Measurements from ENCODE around the gene INTS7.
"Not testable (repeated sequence)": the region's sequence is repeated elsewhere in the genome, so short reads cannot be mapped to it uniquely, and the experiment has no call there.

INTS7 gene

DNA sequence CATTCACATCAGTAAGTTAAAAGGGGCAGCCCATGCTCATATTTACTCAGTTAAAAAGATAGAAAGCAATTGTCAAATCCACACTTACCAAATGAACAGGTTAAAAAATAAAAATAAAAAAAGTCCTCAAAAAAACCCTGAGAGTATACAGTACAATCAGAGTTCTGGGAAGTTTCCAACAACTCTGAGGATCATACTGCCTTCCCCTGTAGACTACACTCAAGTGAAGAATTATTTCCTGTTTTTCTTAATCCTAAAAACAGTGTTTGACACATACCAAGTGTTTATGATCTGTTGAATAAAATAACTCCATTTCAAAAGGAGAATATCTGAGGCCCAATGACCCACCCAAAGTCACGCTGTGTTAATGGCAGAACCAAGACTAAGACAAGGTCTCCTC, 61.8 kb downstream of the INTS7 start:
- DNase-seq, result no peak

DNA sequence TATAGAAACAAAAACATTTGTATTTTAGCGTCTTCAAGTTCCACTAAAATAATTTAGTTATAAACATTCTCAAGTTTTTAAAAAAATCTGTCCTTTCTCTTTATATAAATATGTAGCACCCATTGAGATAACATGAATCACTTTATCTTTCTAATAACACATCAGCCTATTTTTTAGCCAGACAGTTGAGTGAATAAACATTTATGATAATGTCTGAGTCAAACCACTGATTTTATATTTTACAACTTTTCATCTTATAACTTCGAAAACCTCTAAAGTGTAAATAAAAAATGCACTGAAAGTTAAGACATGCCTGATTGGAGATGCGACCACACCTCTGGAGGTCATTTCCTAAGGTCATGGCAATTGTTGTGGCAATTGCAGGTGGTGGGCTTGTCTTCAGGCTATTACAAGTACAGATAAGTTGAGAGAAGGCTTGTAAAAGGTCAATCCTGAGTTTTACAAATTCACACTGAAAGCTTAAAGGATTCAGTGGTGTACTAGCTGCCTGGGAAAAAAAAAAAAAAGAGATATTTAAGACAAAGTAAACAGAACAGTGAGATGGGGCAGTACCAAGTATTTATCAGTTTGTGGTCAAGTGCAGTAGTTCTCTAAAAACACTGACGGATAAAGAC, 67.0 kb downstream of the INTS7 start:
- no peak for DNase-seq

DNA sequence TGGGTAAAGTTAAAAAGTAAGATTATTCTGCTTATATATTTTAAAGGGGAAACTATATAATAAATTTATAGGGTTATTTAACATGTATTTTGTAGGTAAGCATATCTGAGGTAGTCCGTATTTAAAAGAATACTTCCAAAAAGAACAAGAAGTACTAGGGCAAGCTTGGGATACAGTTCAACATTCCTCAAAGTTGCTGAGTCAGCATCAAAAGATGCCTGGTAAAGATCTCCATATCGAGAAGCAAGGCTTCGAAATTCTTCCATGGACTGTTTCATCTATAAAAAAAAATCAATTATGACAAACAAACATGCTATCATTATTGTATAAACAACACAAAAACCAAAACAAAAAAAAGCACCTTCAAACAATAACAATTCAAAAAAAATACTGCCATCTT, 67.7 kb downstream of the INTS7 start:
- DNase-seq, result no peak

DNA sequence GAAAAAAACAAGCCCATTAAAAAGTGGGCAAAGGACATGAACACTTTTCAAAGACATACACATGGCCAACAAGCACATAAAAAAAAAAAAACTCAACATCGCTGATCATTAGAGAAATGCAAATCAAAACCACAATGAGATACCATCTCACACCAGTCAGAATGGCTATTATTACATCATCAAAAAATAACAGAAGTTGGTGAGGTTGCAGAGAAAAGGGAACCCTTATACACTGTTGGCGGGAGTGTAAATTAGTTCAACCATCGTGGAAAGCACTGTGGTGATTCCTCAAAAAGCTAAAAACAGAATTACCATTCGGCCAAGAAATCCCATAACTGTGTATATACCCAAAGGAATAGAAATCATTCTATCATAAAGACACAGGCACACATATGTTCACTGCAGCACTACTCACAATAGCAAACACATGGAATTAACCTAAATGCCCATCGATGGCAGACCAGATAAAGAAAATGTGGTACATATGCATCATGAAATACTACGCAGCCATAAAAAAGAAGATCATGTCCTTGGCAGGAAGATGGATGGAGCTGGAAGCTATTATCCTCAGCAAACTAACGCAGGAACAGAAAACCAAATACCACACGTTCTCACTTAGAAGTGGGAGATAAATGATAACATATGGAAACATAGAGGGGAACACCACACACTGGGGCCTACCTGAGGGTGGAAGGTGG, 70.1 kb downstream of the INTS7 start:
- no peak for DNase-seq

GRCh38 chr1:211959680-211960079, 75.7 kb downstream of the INTS7 start:
- no peak for DNase-seq

- no peak for DNase-seq
Measured at GRCh38 chr1:211959221-211959620, 76.1 kb downstream of the INTS7 start.

- not testable (repeated sequence) for DNase-seq
Measured at GRCh38 chr1:211954028-211954427, 81.3 kb downstream of the INTS7 start.

- DNase-seq, result not testable (repeated sequence)
Measured at GRCh38 chr1:211953543-211953942, 81.8 kb downstream of the INTS7 start.

DNA sequence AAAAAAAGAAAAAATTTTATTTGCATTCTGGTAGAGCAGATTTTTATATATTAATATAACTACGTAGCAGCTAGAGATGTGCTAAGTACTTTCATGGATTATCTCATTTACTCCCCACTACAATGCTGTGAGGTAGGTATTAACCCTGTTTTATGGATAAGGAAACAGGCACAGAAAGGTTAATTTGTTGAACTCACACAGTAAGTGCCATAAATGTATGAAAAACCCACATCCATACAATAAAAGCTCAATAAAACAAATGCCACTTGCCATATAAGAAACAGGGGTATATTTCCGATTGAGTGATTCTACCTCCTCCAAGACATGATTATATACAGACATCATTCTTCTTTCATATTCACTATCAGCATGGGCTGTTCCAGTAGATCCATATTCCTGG, 83.1 kb downstream of the INTS7 start:
- DNase-seq, result no peak

- DNase-seq, result peak in 1 of 5 donors; percentile 28
Measured at GRCh38 chr1:211951856-211952255, 83.5 kb downstream of the INTS7 start.

DNA sequence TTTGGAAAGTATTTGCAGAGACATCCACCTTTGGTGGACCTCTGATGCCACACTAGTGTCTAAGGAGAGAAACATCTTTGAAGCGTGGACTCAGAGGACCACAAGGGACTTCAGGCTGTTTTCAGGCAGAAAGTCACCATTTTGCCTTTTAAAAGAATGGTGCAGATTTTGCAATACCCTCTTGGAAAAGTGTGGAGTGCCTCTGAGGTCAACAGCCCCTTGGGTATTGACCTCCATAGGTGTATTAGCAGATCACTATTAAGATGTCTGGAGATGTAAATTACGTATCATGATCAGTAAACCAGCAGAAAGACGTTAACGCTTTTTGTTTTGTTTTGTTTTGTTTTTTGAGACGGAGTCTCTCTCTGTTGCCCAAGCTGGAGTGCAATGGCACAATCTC, 87.0 kb downstream of the INTS7 start:
- no peak for DNase-seq

- DNase-seq, result no peak
Measured at GRCh38 chr1:211947396-211948295, 87.7 kb downstream of the INTS7 start.

- no peak for DNase-seq
Measured at GRCh38 chr1:211944733-211945500, 90.4 kb downstream of the INTS7 start.

DNA sequence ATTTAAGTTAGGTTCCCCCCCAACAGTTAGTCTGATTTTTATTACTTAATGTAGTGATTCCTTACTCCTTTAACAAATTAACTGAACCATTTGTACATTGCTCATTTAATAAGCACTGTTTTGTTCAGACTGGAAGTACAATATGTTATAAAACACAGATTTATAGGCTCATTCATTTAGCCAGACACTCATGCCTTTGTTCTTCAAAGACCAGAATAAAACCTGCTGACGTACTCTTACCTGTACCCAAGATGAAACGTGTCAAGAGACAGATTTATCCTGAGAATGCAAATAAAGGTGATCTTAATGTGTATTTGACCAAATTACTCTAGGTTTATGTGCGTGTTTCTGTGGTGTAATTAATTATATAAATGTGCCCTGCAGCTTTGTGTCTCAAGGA, 92.8 kb downstream of the INTS7 start:
- DNase-seq, result no peak

DNA sequence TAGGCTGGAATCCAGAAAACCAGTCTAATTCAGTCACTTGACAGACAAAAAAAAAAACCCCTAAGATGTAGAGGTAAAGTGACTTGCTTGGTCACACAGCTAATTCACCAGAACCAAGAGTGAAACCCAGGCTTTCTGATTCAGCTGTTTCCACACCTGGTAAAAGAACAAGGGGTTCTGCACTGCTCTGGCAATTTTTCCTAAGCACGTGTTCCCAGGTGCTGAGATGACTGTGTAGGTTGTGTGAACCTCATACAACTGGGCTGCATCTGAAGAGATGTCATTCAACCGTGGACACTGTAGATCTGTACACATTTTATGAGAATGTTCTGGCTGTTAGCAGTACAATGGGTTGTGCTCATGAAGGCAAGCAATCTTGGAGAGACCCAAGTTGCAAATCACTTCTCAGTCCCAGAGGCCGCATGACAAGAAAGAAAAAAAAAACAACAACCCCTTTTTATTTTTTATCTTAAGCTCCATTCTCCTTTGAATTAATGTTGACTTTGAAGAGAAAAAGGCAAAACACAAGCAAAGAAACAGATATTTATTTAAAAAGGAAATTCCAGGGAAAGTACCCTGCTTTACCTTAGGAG, 95.4 kb downstream of the INTS7 start:
- DNase-seq, result peak in 1 of 5 donors; percentile 26

GRCh38 chr1:211938561-211938997, 96.8 kb downstream of the INTS7 start:
- DNase-seq, result peak in 1 of 5 donors; percentile 37

DNA sequence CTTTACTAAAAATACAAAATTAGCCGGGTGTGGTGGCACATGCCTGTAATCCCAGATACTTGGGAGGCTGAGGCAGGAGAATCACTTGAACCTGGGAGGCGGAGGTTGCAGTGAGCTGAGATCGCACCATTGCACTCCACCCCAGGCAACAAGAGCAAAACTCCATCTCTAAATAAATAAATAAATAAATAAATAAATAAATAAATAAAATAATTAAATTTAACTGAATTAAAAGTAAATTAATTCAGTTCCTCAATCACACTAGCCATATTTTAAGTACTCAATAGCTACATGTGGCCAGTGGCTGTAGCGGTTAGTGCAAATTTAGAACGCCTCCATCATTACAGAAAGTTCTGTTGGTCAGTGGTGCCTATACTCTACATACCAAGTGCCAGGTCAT, 97.9 kb downstream of the INTS7 start:
- not testable (repeated sequence) for DNase-seq

DNA sequence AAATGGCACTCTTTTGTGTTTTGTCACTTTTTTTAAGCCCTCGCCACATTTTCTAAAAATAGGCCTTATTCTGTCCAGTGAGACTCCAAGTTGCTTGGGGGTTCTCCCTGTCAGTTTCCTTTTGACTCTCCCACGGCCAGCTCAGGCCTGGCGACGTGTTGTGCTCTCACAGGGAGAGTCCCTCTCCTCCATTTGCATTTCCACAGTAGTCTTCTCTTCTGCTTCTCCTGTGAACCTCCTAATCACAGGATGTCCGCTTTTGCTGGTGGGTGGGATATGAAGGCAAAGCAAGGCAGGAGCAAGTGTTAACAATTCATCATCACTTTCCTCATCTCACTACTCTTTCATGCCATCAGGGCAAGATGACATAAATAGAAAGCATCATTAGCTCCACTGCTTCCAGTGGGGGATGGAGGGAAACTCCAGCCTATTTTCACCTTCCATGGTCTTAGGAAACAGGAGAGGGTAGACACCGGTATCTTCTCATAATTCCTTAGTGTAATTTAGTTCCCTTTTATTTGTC, 99.8 kb downstream of the INTS7 start:
- DNase-seq, result peak in 1 of 5 donors; percentile 50

GRCh38 chr1:211933946-211934714, 101.2 kb downstream of the INTS7 start:
- no peak for DNase-seq

DNA sequence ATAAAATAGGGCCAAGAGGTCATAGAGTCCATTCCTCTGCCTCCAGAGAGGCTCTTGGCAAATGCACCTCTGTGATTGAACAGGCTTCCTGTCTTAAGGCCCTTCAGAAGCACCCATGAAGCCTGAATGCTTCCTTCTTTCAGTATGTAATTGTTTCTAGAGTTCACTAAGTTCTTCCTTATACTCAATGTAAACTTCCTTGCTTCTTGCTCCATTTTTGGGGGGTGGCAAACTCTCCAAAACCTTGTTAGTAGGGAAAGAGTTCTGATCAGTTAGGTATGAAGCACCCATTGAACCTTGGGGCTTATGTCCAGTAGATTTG, 102.5 kb downstream of the INTS7 start:
- no peak for DNase-seq

DNA sequence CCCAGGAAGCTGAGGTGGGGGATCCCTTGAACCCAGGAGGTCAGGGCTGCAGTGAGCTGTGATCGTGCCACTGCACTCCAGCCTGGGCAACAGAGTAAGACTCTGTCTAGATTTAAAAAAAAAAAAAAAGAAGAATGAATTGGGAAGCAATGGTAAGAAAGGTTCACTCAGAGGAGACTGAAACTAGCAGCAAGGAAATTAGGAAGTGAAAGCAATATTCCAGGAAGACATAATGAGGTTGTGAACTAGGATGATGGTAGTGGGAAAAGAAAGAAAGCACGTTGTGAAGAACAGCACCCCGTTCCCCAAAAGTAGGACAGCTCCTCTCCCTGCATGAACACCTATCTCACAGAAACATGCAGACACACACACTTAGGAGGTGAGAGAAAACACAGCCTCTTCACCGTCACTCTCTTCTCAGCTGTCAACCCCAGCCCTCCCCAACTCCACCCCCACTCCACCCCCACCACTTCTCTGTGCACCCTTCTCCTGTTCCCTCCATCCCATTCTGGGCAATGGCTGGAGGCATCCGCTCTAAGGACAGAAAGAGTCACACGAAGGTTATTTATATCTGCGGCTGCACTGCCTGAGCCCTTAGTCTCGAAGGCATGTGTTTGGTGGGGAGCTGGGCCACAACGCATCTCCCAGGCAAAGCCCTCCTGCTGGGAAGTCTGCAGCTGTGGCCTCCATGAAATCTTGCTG, 103.0 kb downstream of the INTS7 start:
- no peak for DNase-seq
